Progenitor cell of endocrine pancreas (in vitro differentiated cells): ENCODE measurements around the gene TBC1D19. TPM values are rescaled to one million over a fixed set of nuclear protein-coding genes. Genes with fewer than 3 reads are reported as not detected.

Experiments used
- DNase-seq: peaks from one replicate; pipeline ENCODE4 v3.0.0; 2021; ENCODE audit warnings: low spot score; ENCODE audit not compliant: unreplicated experiment
- H3K27ac Mint-ChIP-seq: 2 replicates; pipeline ENCODE4 v1.8.0; 2021; ENCODE audit warnings: mild to moderate bottlenecking, moderate library complexity, mixed read lengths
- H3K27me3 Mint-ChIP-seq: 2 replicates; pipeline ENCODE4 v1.8.0; 2021; ENCODE audit warnings: mixed read lengths
- H3K36me3 Mint-ChIP-seq: 2 replicates; pipeline ENCODE4 v1.8.0; 2022; ENCODE audit warnings: mixed read lengths; ENCODE audit not compliant: insufficient read depth
- H3K4me1 Mint-ChIP-seq: 2 replicates; pipeline ENCODE4 v1.8.0; 2021; ENCODE audit warnings: low read depth, mixed read lengths
- H3K4me3 Mint-ChIP-seq: 2 replicates; pipeline ENCODE4 v1.8.0; 2021; ENCODE audit warnings: low read depth, mild to moderate bottlenecking, moderate library complexity, mixed read lengths
- H3K9me3 Mint-ChIP-seq: 2 replicates; pipeline ENCODE4 v1.8.0; 2021; ENCODE audit warnings: low read depth, mixed read lengths
- total RNA-seq: library from RNA; stranded (reverse); gene quantifications from 2 replicates; pipeline ENCODE4 v1.2.1, GENCODE V29; 2021
- TF ChIP-seq, protein P1 (sequence below): fragments of 200-600 bp; sonication (generic); IDR thresholded peaks from one replicate; pipeline ENCODE4 v1.5.0; 2021; ENCODE audit warnings: antibody characterized with exemption, mild to moderate bottlenecking; ENCODE audit not compliant: unreplicated experiment

Gene TBC1D19
- total RNA-seq, 1 donor from 2014 or later: 28.8 TPM

DNA sequence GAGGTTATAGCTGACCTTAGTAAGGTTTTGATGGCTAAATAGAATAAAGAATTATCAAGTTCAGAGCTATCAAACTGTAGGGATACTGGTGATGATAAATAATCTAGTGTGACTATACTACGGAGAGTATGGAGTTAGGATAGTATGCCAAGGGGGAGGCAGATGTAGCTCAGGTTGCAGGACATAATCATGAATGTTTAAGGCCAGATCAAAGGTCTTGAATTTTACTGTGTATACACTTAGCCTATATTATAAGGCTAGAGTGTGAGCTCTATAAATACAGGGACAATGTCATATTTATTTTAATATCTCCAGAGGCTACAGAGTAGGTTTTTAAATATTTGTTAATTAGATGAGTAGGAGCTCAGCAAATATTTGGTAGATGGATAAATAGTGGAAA lies 145.7 kb downstream of the TBC1D19 start:
- no peak overlapping the region for H3K27ac Mint-ChIP-seq
- no peak for DNase-seq
- H3K4me1 Mint-ChIP-seq: peaks cover 2% of the 10 kb centered on the region
- H3K27me3 Mint-ChIP-seq: no peaks in the 10 kb centered on the region
- TF ChIP-seq, protein P1, sequence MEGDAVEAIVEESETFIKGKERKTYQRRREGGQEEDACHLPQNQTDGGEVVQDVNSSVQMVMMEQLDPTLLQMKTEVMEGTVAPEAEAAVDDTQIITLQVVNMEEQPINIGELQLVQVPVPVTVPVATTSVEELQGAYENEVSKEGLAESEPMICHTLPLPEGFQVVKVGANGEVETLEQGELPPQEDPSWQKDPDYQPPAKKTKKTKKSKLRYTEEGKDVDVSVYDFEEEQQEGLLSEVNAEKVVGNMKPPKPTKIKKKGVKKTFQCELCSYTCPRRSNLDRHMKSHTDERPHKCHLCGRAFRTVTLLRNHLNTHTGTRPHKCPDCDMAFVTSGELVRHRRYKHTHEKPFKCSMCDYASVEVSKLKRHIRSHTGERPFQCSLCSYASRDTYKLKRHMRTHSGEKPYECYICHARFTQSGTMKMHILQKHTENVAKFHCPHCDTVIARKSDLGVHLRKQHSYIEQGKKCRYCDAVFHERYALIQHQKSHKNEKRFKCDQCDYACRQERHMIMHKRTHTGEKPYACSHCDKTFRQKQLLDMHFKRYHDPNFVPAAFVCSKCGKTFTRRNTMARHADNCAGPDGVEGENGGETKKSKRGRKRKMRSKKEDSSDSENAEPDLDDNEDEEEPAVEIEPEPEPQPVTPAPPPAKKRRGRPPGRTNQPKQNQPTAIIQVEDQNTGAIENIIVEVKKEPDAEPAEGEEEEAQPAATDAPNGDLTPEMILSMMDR: no peak
- H3K9me3 Mint-ChIP-seq: no peaks in the 10 kb centered on the region
- peaks cover 13% of the 10 kb centered on the region for H3K36me3 Mint-ChIP-seq
- no peak overlapping the region for H3K4me3 Mint-ChIP-seq

DNA sequence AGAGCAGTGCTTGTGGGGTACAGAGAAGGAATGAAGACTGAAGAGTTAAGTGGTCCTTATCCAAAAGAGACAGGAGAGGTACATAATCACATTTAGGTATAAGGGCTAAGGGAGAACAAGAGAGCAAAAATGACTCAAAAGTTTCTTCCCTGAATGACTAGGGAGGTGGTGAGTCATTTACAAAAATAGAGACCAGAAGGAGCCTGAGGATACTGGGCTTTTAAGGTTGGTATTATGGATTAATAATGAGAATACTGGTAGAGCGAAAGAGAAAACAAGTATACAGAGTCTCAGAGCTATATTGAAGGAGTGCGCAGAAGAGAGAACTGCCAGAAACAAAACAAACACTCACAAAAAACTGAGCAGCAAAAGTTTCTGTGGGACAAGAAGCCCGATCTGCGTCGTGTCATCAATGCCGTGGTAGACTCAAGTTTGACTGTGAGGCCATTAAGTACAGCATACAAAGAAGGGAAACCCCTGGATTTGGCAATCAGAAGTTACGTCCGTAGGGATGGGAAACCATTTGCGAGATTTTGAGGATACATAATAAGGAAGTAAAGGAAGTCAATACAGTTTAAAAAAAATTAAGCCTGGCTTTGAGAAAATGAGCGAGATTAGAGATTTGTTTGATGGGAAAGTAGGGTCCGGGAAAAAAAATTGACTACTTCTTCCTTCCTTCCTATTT lies 147.6 kb downstream of the TBC1D19 start:
- H3K27ac Mint-ChIP-seq: no peak overlapping the region
- no peak overlapping the region for H3K4me3 Mint-ChIP-seq

DNA sequence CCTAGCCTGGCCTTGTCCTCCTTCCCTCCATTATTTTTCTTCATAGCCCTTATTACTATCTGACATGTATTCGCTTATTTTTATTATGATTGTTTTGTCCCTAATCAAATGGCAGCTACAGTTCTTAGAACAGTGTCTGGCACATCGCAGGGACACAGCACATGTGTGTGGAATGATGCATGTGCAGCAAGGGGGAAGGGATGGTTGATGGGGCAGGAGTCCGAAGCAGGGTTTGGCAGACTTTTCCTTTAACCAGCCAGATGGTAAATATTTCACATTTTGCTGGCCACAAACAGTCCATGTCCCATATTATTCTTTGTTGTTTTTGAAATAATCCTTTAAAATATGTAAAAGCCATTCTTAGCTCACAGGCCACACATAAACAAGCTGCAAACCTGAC lies 148.5 kb downstream of the TBC1D19 start:
- H3K4me1 Mint-ChIP-seq: peaks cover 2% of the 10 kb centered on the region
- no peak for DNase-seq
- H3K36me3 Mint-ChIP-seq: peaks cover 3% of the 10 kb centered on the region
- no peaks in the 10 kb centered on the region for H3K27me3 Mint-ChIP-seq
- no peak overlapping the region for H3K4me3 Mint-ChIP-seq
- peak overlapping the region; percentile 53 for H3K27ac Mint-ChIP-seq
- TF ChIP-seq, protein P1: no peak
- no peaks in the 10 kb centered on the region for H3K9me3 Mint-ChIP-seq

More for the DNA sequence above, 147.6 kb downstream of the TBC1D19 start:
- Mint-ChIP-seq H3K36me3 (peaks cover 3% of the 10 kb centered on the region), H3K27me3 (no peaks in the 10 kb centered on the region), H3K4me1 (peaks cover 2% of the 10 kb centered on the region), H3K9me3 (no peaks in the 10 kb centered on the region)
- DNase-seq: no peak
- TF ChIP-seq, protein P1: no peak

GRCh38 chr4:26736621-26737020 lies 152.7 kb downstream of the TBC1D19 start:
- Mint-ChIP-seq H3K9me3 (no peaks in the 10 kb centered on the region), H3K36me3 (peaks cover 3% of the 10 kb centered on the region), H3K4me1 (no peaks in the 10 kb centered on the region), H3K27ac (no peak overlapping the region), H3K4me3 (no peak overlapping the region), H3K27me3 (no peaks in the 10 kb centered on the region)
- TF ChIP-seq, protein P1: no peak
- no peak for DNase-seq

DNA sequence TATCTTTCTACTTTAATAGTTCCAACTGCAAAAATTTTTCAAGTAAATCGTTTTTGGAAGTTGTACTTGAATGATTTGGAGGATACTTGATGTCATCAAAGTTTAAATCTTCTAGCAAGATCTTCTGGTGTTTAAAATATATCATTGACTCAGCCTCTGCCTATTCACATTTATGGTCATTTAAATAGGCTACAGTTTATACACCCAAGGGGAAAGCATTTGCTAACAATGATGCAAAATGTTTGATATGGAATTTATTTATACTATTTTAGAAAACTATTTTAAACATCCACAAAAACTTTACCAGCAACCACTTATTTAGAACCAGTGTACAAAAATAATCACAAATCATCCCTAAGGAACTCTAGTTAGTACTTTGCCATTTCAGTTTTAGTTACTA lies 153.5 kb downstream of the TBC1D19 start:
- no peak for DNase-seq
- no peak overlapping the region for H3K27ac Mint-ChIP-seq
- no peaks in the 10 kb centered on the region for H3K4me1 Mint-ChIP-seq
- no peaks in the 10 kb centered on the region for H3K9me3 Mint-ChIP-seq
- no peaks in the 10 kb centered on the region for H3K27me3 Mint-ChIP-seq
- no peak overlapping the region for H3K4me3 Mint-ChIP-seq
- peaks cover 2% of the 10 kb centered on the region for H3K36me3 Mint-ChIP-seq
- TF ChIP-seq, protein P1: no peak
